Right cardiac atrium (tissue), 5 donors: ENCODE results near the gene EPM2A. TPM values are rescaled to one million over a fixed set of nuclear protein-coding genes. Genes with fewer than 3 reads are reported as not detected.

Experiments used
- ATAC-seq, 2 donors: fragments of 200-7000 bp; cut with Tn5 transposase; one replicate each; pipeline versions ENCODE4 v1.8.0 to v1.9.1; 2020; ENCODE audit warnings: moderate library complexity in 2 of 2, mild to moderate bottlenecking in 1 of 2
- DNase-seq, 3 donors: peaks; one replicate each; pipeline ENCODE4 v3.0.0-alpha.2; 2020
- H3K27ac ChIP-seq: one replicate; pipeline ENCODE4 v1.5.1; 2013; ENCODE audit warnings: mild to moderate bottlenecking, low read length, control low read depth, moderate library complexity
- H3K27me3 ChIP-seq: one replicate; pipeline ENCODE4 v1.6.1; 2013; ENCODE audit not compliant: control insufficient read depth, insufficient read depth
- H3K4me1 ChIP-seq: one replicate; pipeline ENCODE4 v1.6.1; 2013; ENCODE audit warnings: low read length; ENCODE audit not compliant: control insufficient read depth, insufficient read depth
- H3K4me3 ChIP-seq: one replicate; pipeline ENCODE4 v1.5.1; 2013; ENCODE audit warnings: low read length, control low read depth
- H3K9me3 ChIP-seq: one replicate; pipeline ENCODE4 v1.6.1; 2013; ENCODE audit warnings: low read length; ENCODE audit not compliant: control insufficient read depth
- WGBS: extraction: QIAGEN DNeasy Blood & Tissue Kit; methylation state at CpG from one replicate; pipeline ENCODE4 v1.1.7; 2013; 5-methylcytosine and 5-hydroxymethylcytosine counted together
- intact Hi-C, 4 donors: fragments of 100-400 bp; cut with DNase I; formaldehyde crosslinking; loops; one replicate each; pipeline versions ENCODE4 v1.11.0 to v1.14.0; 2022 to 2023
- polyA plus RNA-seq: library from polyadenylated mRNA; stranded (reverse); fragments of 200-250 nt; gene quantifications from one replicate; pipeline ENCODE4 v1.2.3, GENCODE V29; 2013
- total RNA-seq, 4 donors: library from RNA; stranded (reverse); fragmentation: NEBNext Ultra II Directional; extraction: Animal tissue kit (Norgen Biotek cat#: 25700); gene quantifications; one replicate each; pipeline ENCODE4 v1.2.1, GENCODE V29; 2021
- donor health status: healthy with polysubstance abuse.
- donor health status: DM: no; HTN: yes; CAD: no.
- donor health status: DM: no; HTN: no; CAD: no.
- donor health status: DM: no; HTN: yes; CAD: no; lungs with severe emphysema.
- donor health status: DM: yes; HTN: yes; CAD: no.

The EPM2A gene
- total and polyA plus RNA-seq, 5 donors, result 13.7 to 42.3 (median 37.9) TPM

DNA sequence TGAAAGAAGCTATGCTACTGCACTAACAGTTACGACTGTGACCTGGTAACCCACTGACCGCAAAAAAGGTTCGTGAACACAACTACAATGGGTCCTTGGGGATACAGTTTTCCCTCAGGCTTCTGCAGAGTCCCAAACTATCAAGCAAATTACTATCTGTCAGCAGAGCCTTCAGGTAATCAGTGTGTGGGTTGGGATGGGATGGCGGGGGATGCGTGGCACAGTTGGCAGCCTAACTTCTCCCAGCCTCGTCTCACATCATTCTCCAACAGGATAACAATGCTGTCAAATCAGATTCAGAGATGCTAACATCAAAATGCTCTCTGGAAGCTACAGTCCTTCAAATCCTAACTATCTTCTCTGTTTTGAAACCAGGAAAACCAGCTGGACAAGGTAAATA, 102.3 kb downstream of the EPM2A start:
- 92% methylated on average over 6 of the region's 6 CpGs for WGBS
- intact Hi-C loops, result no loop called here
- H3K9me3 ChIP-seq, result no peaks in the 10 kb centered on the region

DNA sequence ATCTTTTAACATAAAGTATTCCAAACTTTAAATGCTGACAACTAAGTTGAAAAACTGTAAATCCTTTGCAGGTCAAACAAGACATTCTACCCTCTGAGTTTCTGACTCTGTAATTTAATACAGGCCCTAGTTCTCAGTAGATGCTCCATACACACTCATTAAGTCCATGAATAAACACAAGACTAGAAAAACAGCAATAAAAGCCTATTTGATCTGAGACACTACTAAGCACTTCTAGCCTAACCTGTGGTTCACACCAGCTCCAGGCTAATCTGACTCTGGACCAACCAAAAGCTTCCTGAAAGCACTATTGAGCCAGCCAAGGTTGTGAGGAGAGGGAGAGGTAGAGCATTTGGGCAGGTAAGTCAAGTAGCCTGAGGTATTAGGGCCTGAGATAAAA, 103.9 kb downstream of the EPM2A start:
- Histone ChIP-seq H3K27me3 (no peaks in the 10 kb centered on the region), H3K4me3 (no peak overlapping the region), H3K27ac (no peak overlapping the region), H3K4me1 (peaks cover 3% of the 10 kb centered on the region), H3K9me3 (no peaks in the 10 kb centered on the region)
- no peak for DNase-seq
- ATAC-seq, result no peak
- intact Hi-C loops, result no loop called here

More for the DNA sequence above, 102.3 kb downstream of the EPM2A start:
- ATAC-seq (no peak), DNase-seq (no peak)
- Histone ChIP-seq H3K4me3 (no peak overlapping the region), H3K27ac (no peak overlapping the region), H3K4me1 (no peaks in the 10 kb centered on the region), H3K27me3 (no peaks in the 10 kb centered on the region)

DNA sequence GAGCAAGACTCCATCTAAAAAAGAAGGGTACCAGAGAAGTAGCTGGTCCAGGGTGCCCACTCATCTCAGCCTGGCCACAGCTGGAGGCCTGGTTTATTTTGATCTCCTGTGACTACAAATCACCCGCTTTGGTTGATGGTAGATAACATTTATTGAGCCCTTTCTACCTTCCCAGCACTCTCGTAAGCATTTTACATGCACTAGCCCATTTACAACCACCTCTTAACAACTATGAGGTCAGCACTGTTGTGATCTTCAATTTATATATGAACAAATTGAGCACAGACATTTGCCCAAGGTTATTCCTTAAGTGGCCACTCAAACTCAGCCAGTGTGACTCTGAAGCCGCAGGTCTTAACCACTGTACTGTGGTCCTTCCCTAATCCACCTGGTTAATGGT, 104.7 kb downstream of the EPM2A start:
- WGBS, result 98% methylated on average over 3 of the region's 3 CpGs
- ATAC-seq (no peak), DNase-seq (no peak)
- H3K4me3 ChIP-seq, result no peak overlapping the region
- intact Hi-C loops, result no loop called here
- H3K27me3 ChIP-seq, result no peaks in the 10 kb centered on the region
- peaks cover 3% of the 10 kb centered on the region for H3K4me1 ChIP-seq
- no peak overlapping the region for H3K27ac ChIP-seq
- H3K9me3 ChIP-seq, result no peaks in the 10 kb centered on the region

DNA sequence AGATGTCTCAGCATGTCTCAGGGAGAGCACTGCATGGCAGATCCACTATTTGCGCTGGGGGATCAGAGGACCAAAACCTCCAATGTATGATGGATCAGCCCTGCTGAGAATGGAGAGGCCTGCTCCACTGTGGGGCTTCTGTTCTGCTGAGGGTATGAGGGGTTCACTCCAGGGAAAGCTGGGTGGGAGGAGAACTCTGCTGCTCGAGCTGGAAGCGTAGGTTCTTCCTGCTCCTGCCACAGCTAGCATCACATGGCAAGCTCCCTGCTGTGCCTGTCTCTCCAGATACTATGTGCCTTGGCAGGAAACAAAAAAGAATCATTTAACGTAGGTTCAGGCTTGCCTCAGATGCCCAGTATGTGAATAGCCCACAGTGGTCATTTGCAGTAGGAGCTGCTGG, 105.8 kb downstream of the EPM2A start:
- ATAC-seq, result no peak
- intact Hi-C loops, result no loop called here
- H3K4me3 ChIP-seq, result no peak overlapping the region

DNA sequence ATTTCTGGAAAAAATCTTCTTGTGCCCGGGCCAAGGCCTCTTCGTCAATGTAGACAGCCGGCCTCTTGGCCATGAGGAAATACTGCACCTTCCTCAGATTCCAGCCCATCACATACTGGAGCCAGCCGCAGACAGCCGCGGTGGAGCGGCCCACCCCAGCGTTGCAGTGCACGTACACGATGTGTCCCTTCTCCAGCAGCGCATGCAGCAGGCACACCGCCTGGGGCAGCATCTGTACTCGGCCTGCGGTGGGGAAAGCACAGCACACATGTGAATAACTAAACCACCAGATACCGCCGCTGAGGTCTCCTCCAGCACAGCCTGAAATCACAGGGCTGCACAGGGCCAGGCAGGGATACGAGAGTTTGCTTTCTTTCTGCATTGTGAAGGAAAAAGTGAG, 107.9 kb downstream of the EPM2A start:
- H3K27ac ChIP-seq, result no peak overlapping the region
- H3K4me3 ChIP-seq, result no peak overlapping the region
- H3K4me1 ChIP-seq, result peaks cover 3% of the 10 kb centered on the region
- WGBS, result 98% methylated on average over 17 of the region's 17 CpGs
- H3K9me3 ChIP-seq, result no peaks in the 10 kb centered on the region
- H3K27me3 ChIP-seq, result no peaks in the 10 kb centered on the region
- peak in 1 of 3 donors; percentile 16 for DNase-seq
- ATAC-seq, result no peak
- intact Hi-C loops, result no loop called here

More for the DNA sequence above, 105.8 kb downstream of the EPM2A start:
- DNase-seq, result no peak
- Histone ChIP-seq H3K4me1 (peaks cover 3% of the 10 kb centered on the region), H3K9me3 (no peaks in the 10 kb centered on the region), H3K27me3 (no peaks in the 10 kb centered on the region), H3K27ac (no peak overlapping the region)
- WGBS, result 92% methylated on average over 4 of the region's 4 CpGs

DNA sequence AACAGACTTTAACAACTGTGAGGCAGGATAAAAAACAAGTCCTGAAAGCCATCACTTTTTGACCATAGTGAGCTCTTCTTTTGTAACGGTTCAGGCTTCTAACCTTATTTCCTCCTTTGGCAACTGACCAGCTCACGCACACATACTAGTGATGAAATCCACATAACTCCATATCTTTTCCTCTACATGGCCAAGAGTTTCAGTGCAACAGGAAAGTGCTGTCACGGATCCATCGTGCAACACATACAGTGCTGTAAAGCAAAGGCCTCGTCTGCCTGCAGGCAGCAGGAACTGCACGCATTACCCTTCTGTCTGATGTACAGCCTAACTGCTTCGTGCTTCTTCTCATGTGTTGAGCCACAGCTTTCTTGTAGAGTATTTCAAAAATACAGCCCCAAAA, 108.5 kb downstream of the EPM2A start:
- Histone ChIP-seq H3K9me3 (no peaks in the 10 kb centered on the region), H3K27ac (no peak overlapping the region), H3K4me3 (no peak overlapping the region), H3K27me3 (no peaks in the 10 kb centered on the region), H3K4me1 (peaks cover 3% of the 10 kb centered on the region)
- no peak for ATAC-seq
- intact Hi-C loops, result no loop called here
- peak in 1 of 3 donors; percentile 47 for DNase-seq
- WGBS, result 48% methylated on average over 7 of the region's 7 CpGs

DNA sequence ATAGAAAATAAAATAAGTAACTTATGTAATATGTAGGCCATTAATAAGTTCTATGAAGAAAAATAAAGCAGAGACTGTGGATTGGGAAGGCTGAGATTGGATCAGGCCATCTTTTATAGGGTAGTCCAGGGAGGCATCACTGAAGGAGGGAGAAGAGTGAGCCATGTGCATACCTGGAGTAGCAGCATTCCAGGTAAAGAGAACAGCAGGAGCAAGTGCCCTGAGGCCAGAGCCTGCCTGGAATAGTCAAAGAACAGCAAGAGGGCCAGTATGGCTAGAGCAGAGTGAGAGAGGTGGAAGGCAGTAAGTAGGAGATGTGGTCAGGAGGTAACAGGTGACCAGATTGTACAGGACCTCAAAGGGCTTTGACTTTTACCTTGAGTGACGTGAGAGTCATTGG, 112.1 kb downstream of the EPM2A start:
- 94% methylated on average over 1 of the region's 1 CpG for WGBS
- no peak overlapping the region for H3K4me3 ChIP-seq
- ATAC-seq, result no peak

DNA sequence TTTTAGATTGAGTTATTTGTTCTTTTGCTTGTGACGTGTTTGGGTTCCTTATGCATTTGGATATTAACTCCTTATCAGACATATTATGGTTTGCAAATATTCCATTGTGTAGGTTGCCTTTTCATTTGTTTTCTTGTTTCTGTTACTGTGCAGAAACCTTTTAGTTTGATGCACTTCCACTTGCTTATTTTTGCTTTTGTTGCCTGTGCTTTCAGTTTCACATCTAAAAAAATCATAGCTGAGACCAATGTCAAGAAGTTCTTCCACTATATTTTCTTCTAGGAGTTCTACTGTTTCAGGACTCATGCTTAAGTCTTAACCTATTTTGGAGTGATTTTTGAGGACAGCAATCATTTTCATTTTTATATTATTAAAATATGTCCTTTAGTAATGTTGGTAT, 113.5 kb downstream of the EPM2A start:
- no peak for ATAC-seq
- Histone ChIP-seq H3K4me3 (no peak overlapping the region), H3K27ac (no peak overlapping the region), H3K9me3 (no peaks in the 10 kb centered on the region), H3K27me3 (no peaks in the 10 kb centered on the region), H3K4me1 (no peaks in the 10 kb centered on the region)
- DNase-seq, result no peak
- intact Hi-C loops, result no loop called here
- 85% methylated on average over 1 of the region's 1 CpG for WGBS

More for the DNA sequence above, 112.1 kb downstream of the EPM2A start:
- Histone ChIP-seq H3K27me3 (no peaks in the 10 kb centered on the region), H3K4me1 (peaks cover 3% of the 10 kb centered on the region), H3K9me3 (no peaks in the 10 kb centered on the region), H3K27ac (no peak overlapping the region)
- intact Hi-C loops, result no loop called here
- DNase-seq, result no peak

DNA sequence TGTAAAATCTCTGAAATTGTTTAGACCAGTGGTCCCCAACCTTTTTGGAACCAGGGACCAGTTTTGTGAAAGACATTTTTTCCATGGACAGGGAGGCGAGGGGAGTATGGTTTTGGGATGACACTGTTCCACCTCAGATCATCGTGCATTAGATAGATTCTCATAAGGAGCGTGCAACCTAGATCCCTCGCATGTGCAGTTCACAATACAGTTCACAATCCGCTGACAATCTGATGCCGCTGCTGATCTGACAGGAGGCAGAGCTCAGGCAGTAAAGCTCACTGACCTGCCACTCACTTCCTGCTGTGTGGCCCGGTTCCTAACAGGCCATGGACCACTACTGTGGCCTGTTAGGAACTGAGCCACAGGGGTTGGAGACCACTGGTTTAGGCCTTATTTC, 115.2 kb downstream of the EPM2A start:
- H3K9me3 ChIP-seq, result no peaks in the 10 kb centered on the region
- H3K27ac ChIP-seq, result no peak overlapping the region
- no peak overlapping the region for H3K4me3 ChIP-seq
- ATAC-seq (no peak), DNase-seq (no peak)
- 90% methylated on average over 7 of the region's 7 CpGs for WGBS
- intact Hi-C loops, result no loop called here
- H3K4me1 ChIP-seq, result no peaks in the 10 kb centered on the region
- no peaks in the 10 kb centered on the region for H3K27me3 ChIP-seq

DNA sequence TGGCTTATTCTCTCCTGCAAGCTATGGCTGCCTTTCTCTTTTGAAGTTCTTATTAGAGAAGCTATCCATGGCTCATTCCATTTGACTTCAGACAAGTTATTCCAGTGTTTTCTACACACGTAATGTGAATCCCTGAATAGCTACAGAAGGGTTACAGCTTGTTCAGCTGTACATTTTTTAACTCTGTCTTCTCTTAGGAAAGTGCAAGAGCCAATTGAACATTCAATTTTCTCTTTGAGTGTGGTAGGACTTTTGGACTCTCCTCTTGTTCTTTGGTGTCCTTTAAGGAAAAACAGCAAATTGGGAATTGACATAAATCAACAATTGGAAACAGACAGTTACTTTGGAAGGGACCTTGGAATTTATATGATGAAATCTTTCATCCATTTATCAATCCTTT, 125.8 kb downstream of the EPM2A start:
- no peak overlapping the region for H3K4me3 ChIP-seq
- no peak overlapping the region for H3K27ac ChIP-seq
- H3K27me3 ChIP-seq, result no peaks in the 10 kb centered on the region
- H3K9me3 ChIP-seq, result no peaks in the 10 kb centered on the region
- WGBS, result 82% methylated on average over 1 of the region's 1 CpG
- no peaks in the 10 kb centered on the region for H3K4me1 ChIP-seq
- ATAC-seq (no peak), DNase-seq (no peak)
- intact Hi-C loops, result no loop called here

DNA sequence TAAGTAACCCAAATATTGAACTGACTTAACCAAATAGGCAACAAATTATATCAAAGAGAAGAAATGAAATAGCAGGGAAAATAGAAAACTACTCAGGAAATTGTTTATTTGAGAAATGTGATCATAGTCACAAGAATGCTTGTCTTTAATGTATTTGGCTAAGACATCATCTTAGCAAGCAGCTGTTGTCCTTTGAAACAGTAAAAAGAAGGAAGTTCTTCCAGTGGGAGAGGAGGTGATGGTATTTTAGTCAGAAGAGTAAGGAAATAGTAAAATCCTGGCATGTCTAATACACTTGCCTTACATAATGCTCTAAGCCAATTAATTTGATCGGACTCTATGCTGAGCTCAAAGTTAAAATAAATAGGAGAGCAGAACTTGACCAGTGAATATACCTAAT, 126.5 kb downstream of the EPM2A start:
- no peak overlapping the region for H3K4me3 ChIP-seq
- H3K27ac ChIP-seq, result no peak overlapping the region
- DNase-seq (no peak), ATAC-seq (no peak)
- no peaks in the 10 kb centered on the region for H3K9me3 ChIP-seq
- H3K27me3 ChIP-seq, result no peaks in the 10 kb centered on the region
- WGBS, result 79% methylated on average over 1 of the region's 1 CpG
- no peaks in the 10 kb centered on the region for H3K4me1 ChIP-seq
- intact Hi-C loops, result no loop called here

DNA sequence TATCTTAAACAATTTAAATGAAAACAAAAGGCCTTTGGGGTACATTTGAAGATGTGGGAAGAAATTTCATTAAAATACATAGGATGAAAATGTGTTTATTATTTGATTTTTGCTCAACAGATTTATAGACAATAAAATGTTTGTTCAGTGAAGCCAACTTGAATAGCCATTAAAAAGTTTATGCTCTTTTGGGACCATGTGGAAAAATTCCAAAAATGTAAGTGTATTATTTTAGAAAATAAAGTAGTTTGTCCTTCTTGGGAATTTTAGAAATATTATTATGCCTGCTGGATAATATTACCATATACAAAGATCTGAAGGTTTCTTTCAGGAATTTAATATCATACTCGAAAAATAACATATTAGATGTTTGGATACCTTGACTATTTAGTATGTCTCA, 131.3 kb downstream of the EPM2A start:
- Histone ChIP-seq H3K4me1 (no peaks in the 10 kb centered on the region), H3K27me3 (no peaks in the 10 kb centered on the region), H3K4me3 (no peak overlapping the region), H3K27ac (no peak overlapping the region), H3K9me3 (no peaks in the 10 kb centered on the region)
- DNase-seq (no peak), ATAC-seq (no peak)
- WGBS, result 85% methylated on average over 1 of the region's 1 CpG
- intact Hi-C loops, result no loop called here
